HG02623 (cell line): ENCODE data around the gene KRT3.
"Not testable (repeated sequence)": the region's sequence is repeated elsewhere in the genome, so short reads cannot be mapped to it uniquely, and the experiment has no call there.

Source experiments
- ATAC-seq: cut with Tn5 transposase; IDR thresholded peaks from one replicate; pipeline ENCODE4 v1.9.1; 2021; ENCODE audit warnings: moderate library complexity; ENCODE audit not compliant: unreplicated experiment

Gene KRT3

GRCh38 chr12:52798671-52799504, 3.0 kb upstream of the KRT3 start:
- ATAC-seq: no peak

- no peak for ATAC-seq
Measured at GRCh38 chr12:52798003-52798670, 2.2 kb upstream of the KRT3 start.

DNA sequence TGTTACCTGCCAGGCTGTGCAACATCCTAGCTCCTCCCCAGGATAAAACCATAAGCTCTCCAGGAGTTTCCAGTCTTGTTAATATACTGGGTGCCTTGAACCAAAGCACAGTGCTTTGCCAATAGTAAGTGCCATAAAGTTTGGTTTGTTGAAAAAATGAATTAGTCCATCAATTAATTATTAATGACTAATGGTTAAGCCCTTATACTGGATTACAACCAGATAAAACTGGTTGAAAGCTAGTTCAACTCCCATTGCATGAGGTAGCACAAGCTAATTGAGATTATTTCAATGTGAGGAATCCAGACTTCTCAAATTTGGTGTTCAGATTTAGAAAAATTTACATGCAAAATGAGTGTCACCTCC, 1.6 kb upstream of the KRT3 start:
- ATAC-seq: no peak

DNA sequence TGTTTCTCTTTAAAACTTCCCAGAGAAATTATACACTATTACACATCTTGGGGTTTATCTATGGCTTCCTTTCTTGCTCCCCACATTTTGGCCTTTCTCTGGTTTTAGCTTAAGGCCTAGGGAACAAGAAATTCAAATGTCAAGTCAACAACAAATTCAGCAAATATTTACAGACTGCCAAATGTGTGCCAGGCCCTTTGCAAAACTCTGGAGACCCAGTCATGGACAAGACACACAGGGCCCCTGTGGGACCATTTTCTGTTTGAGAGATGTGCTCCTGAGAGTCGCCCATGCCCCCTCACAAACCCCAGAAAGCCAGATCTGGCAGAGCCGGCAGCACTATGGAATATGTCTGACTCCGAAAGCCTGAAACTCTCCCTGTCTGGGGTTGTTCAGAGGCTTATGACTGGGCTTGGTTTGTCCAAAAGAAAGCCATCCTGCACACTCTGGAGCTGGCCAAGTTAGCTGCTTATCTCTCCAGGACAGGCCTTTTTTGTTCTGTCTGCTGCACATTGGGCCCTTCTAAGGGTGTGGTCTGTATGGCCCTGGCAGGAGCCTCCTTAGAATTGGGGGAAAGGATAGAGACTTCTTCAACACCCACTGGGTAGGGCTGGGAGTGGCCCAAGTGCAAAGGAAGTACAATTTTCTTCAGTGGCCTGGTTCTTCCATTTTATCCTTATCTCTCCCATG, 1.1 kb upstream of the KRT3 start:
- no peak for ATAC-seq

GRCh38 chr12:52796429-52796794, 495 bp upstream of the KRT3 start:
- no peak for ATAC-seq

DNA sequence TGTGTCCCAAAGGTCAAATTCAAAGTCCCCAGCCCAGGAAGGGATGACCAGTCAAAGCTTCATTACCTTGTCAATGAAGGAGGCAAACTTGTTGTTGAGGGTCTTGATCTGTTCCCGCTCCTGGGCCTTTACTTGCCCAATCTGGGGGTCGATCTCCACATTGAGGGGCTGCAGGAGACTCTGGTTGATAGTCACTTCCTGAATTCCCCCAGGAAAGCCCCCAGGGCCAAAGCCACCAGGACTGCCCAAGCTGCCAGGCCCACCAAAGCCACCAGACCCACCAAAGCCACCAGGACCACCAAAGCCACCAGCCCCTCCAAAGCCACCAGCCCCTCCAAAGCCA, 614 bp downstream of the KRT3 start:
- ATAC-seq: not testable (repeated sequence)

- ATAC-seq: no peak
Measured at GRCh38 chr12:52794479-52795331, 1.2 kb downstream of the KRT3 start.

- no peak for ATAC-seq
Measured at GRCh38 chr12:52792185-52793029, 3.5 kb downstream of the KRT3 start.

GRCh38 chr12:52791271-52792184, 4.4 kb downstream of the KRT3 start:
- no peak for ATAC-seq

GRCh38 chr12:52790427-52791270, 5.3 kb downstream of the KRT3 start:
- ATAC-seq: no peak

- ATAC-seq: no peak
Measured at GRCh38 chr12:52789637-52790426, 6.1 kb downstream of the KRT3 start.

GRCh38 chr12:52788876-52789636, 6.9 kb downstream of the KRT3 start:
- ATAC-seq: no peak

- ATAC-seq: no peak
Measured at GRCh38 chr12:52788192-52788875, 7.6 kb downstream of the KRT3 start.

DNA sequence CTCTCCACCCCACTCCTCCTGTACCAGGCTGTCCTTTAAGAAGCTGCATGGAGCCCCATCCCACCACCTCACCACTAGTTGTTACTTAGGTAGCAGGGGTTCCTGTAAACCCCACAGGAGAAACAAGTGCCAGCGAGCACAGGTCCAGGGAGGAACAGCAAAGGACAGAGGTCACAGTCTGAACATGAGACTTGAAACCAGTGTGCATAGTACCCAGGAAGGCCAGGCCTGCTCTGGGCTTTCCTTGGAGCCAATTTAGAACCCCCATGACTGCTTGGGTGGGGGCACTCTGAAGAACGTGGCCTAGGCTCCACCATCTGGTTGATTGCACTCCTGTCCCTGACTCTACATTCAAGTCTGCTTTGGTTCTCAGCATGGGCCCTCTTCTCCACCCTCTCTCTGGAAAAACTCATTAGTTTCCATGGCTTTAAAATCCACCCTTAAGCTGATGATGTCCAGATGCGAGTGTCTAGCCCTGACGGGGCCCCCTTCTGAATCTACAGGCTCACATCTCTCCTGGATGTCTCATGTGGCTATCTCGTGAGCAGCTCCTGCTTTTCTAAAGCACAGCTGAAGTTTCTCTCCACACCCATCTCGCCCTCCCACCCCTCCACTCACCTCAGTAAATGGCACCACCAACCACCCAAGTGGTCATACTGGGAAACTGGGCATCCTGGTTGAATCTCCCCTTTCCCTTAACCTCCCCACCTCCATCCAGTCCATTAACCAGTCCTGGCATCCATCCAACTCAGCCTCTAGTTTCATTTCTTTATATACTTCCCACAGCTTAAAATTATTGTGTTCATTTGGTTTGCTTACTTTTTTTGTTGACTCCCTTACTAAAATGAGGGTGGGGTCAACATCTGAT, 8.4 kb downstream of the KRT3 start:
- no peak for ATAC-seq

- ATAC-seq: no peak
Measured at GRCh38 chr12:52784909-52785308, 11.0 kb downstream of the KRT3 start.
